HG02981 (cell line): ENCODE measurements around the gene PNPLA3.
"Not testable (repeated sequence)": the region's sequence is repeated elsewhere in the genome, so short reads cannot be mapped to it uniquely, and the experiment has no call there.

ENCODE experiments used
- ATAC-seq: cut with Tn5 transposase; IDR thresholded peaks from one replicate; pipeline ENCODE4 v1.9.1; 2021; ENCODE audit warnings: mild to moderate bottlenecking, moderate library complexity; ENCODE audit not compliant: unreplicated experiment

PNPLA3 gene

GRCh38 chr22:43889860-43890253, 33.7 kb upstream of the PNPLA3 start:
- ATAC-seq: no peak

GRCh38 chr22:43890901-43891331, 32.7 kb upstream of the PNPLA3 start:
- no peak for ATAC-seq

GRCh38 chr22:43891360-43892182, 32.0 kb upstream of the PNPLA3 start, which contains the start of gene PNPLA5:
Gene PNPLA5, minus strand, starts transcription at chr22:43892013. Its CDS starts 133 bp downstream, at chr22:43891880.
- ATAC-seq: no peak

GRCh38 chr22:43892183-43892894, 31.3 kb upstream of the PNPLA3 start:
- no peak for ATAC-seq

GRCh38 chr22:43893266-43893665, 30.3 kb upstream of the PNPLA3 start:
- no peak for ATAC-seq

- no peak for ATAC-seq
These were observed 29.5 kb upstream of the PNPLA3 start for GRCh38 chr22:43894122-43894521.

- ATAC-seq: no peak
These were observed 27.5 kb upstream of the PNPLA3 start for GRCh38 chr22:43895986-43896645.

- no peak for ATAC-seq
These were observed 25.8 kb upstream of the PNPLA3 start for GRCh38 chr22:43897751-43898261.

- no peak for ATAC-seq
These were observed 23.4 kb upstream of the PNPLA3 start for GRCh38 chr22:43900206-43900605.

GRCh38 chr22:43901976-43902643, 21.5 kb upstream of the PNPLA3 start:
- no peak for ATAC-seq

- ATAC-seq: not testable (repeated sequence)
These were observed 20.6 kb upstream of the PNPLA3 start for GRCh38 chr22:43903033-43903432.

- ATAC-seq: not testable (repeated sequence)
These were observed 19.2 kb upstream of the PNPLA3 start for GRCh38 chr22:43904412-43904811.

GRCh38 chr22:43905681-43906080, 17.9 kb upstream of the PNPLA3 start:
- no peak for ATAC-seq

GRCh38 chr22:43909708-43910107, 13.9 kb upstream of the PNPLA3 start:
- no peak for ATAC-seq

- no peak for ATAC-seq
These were observed 13.4 kb upstream of the PNPLA3 start for GRCh38 chr22:43910178-43910695.

- no peak for ATAC-seq
These were observed 12.3 kb upstream of the PNPLA3 start for GRCh38 chr22:43911351-43911750.

- ATAC-seq: no peak
These were observed 6.1 kb upstream of the PNPLA3 start for GRCh38 chr22:43917521-43917920.

- no peak for ATAC-seq
These were observed 4.3 kb upstream of the PNPLA3 start for GRCh38 chr22:43919106-43919973.

- no peak for ATAC-seq
These were observed 2.2 kb upstream of the PNPLA3 start for GRCh38 chr22:43921370-43921769.

- ATAC-seq: no peak
These were observed 1.5 kb upstream of the PNPLA3 start for GRCh38 chr22:43922123-43922522.
